CD4-positive, alpha-beta T cell treated with Interleukin-12 subunit alpha and Interleukin-12 subunit beta, for 1 hour (primary cell): ENCODE measurements around the gene CD99L2.

Experiments used
- DNase-seq: peaks from one replicate; pipeline ENCODE4 v3.0.0-alpha.2; 2020

The CD99L2 gene

GRCh38 chrX:150898343-150899190 lies at the start of gene CD99L2:
Gene CD99L2, minus strand, starts transcription at chrX:150898668. Its CDS starts 80 bp downstream, at chrX:150898588.
- peak; percentile 91 for DNase-seq

- DNase-seq = no peak
Measured at GRCh38 chrX:150944233-150944632, 45.8 kb upstream of the CD99L2 start.

GRCh38 chrX:150942942-150943594 lies 44.6 kb upstream of the CD99L2 start:
- no peak for DNase-seq

GRCh38 chrX:150941580-150941979 lies 43.1 kb upstream of the CD99L2 start:
- no peak for DNase-seq

- no peak for DNase-seq
Measured at GRCh38 chrX:150940844-150941495, 42.5 kb upstream of the CD99L2 start.

- DNase-seq = no peak
Measured at GRCh38 chrX:150936556-150936955, 38.1 kb upstream of the CD99L2 start.

GRCh38 chrX:150935467-150935866 lies 37.0 kb upstream of the CD99L2 start:
- DNase-seq = no peak

- no peak for DNase-seq
Measured at GRCh38 chrX:150934453-150934852, 36.0 kb upstream of the CD99L2 start.

GRCh38 chrX:150933945-150934350 lies 35.5 kb upstream of the CD99L2 start:
- DNase-seq = no peak

- DNase-seq = no peak
Measured at GRCh38 chrX:150929058-150929457, 30.6 kb upstream of the CD99L2 start.

- no peak for DNase-seq
Measured at GRCh38 chrX:150926791-150927190, 28.3 kb upstream of the CD99L2 start.

GRCh38 chrX:150926304-150926703 lies 27.8 kb upstream of the CD99L2 start:
- no peak for DNase-seq

GRCh38 chrX:150919401-150919800 lies 20.9 kb upstream of the CD99L2 start:
- no peak for DNase-seq

GRCh38 chrX:150913511-150913910 lies 15.0 kb upstream of the CD99L2 start:
- DNase-seq = no peak

GRCh38 chrX:150907474-150907873 lies 9.0 kb upstream of the CD99L2 start:
- DNase-seq = no peak

- no peak for DNase-seq
Measured at GRCh38 chrX:150906694-150907093, 8.2 kb upstream of the CD99L2 start.

GRCh38 chrX:150905293-150905692 lies 6.8 kb upstream of the CD99L2 start:
- no peak for DNase-seq

- DNase-seq = no peak
Measured at GRCh38 chrX:150903110-150903508, 4.6 kb upstream of the CD99L2 start.

- no peak for DNase-seq
Measured at GRCh38 chrX:150902434-150903109, 4.1 kb upstream of the CD99L2 start.

GRCh38 chrX:150899191-150899757 lies 806 bp upstream of the CD99L2 start:
- DNase-seq = peak; percentile 33

- DNase-seq = peak; percentile 36
Measured at GRCh38 chrX:150897421-150898320, 797 bp downstream of the CD99L2 start.

- DNase-seq = no peak
Measured at GRCh38 chrX:150896632-150897031, 1.8 kb downstream of the CD99L2 start.
